Body of pancreas (tissue), 4 donors: Measurements from ENCODE around the gene ZNF407.

Experiments used
- POLR2A ChIP-seq, 3 donors: fragments of 450-650 bp; IDR thresholded peaks; one replicate each; pipeline ENCODE4 v1.6.1; 2016; ENCODE audit warnings: antibody characterized with exemption in 3 of 3, mild to moderate bottlenecking in 2 of 3
- TF ChIP-seq, protein P1 (sequence below), 7 experiments: fragments of 450-650 bp in 4 of 7; fragments of 200-600 bp in 3 of 7; sonication (generic) in 3 of 7; IDR thresholded peaks; one replicate each; pipeline ENCODE4 v1.5.1; 2016 to 2019; ENCODE audit warnings: antibody characterized with exemption in 7 of 7

DNA sequence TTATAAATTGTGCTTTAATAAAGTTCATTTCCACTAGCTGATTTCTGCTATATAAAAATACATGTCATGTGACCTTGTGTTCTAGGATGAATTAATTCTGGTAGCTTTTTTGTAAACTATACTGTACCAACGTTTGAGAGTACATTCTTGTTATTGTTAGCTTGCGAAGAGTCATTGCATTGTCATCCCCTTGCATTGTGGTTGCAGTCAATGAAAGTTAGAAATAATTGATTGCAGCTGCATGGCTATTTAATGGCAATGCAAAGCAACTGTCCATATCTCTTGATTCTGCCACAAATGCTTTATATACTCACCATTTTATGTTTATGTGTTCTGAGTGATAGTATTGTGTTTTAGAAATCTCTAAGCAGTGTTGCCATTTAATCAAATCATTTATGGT lies 91.6 kb downstream of the ZNF407 start:
- TF ChIP-seq, protein P1, sequence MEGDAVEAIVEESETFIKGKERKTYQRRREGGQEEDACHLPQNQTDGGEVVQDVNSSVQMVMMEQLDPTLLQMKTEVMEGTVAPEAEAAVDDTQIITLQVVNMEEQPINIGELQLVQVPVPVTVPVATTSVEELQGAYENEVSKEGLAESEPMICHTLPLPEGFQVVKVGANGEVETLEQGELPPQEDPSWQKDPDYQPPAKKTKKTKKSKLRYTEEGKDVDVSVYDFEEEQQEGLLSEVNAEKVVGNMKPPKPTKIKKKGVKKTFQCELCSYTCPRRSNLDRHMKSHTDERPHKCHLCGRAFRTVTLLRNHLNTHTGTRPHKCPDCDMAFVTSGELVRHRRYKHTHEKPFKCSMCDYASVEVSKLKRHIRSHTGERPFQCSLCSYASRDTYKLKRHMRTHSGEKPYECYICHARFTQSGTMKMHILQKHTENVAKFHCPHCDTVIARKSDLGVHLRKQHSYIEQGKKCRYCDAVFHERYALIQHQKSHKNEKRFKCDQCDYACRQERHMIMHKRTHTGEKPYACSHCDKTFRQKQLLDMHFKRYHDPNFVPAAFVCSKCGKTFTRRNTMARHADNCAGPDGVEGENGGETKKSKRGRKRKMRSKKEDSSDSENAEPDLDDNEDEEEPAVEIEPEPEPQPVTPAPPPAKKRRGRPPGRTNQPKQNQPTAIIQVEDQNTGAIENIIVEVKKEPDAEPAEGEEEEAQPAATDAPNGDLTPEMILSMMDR (IDR thresholded peaks at IDR 0.05), result no peak
- TF ChIP-seq POLR2A (IDR thresholded peaks at IDR 0.05), result no peak
